ENCODE data around the gene DUS1L. TPM values are rescaled to one million over a fixed set of nuclear protein-coding genes. Genes with fewer than 3 reads are reported as not detected.

Gene DUS1L
- total and polyA plus RNA-seq, 4 donors, result 40.0 to 179 (median 100.0) TPM

DNA sequence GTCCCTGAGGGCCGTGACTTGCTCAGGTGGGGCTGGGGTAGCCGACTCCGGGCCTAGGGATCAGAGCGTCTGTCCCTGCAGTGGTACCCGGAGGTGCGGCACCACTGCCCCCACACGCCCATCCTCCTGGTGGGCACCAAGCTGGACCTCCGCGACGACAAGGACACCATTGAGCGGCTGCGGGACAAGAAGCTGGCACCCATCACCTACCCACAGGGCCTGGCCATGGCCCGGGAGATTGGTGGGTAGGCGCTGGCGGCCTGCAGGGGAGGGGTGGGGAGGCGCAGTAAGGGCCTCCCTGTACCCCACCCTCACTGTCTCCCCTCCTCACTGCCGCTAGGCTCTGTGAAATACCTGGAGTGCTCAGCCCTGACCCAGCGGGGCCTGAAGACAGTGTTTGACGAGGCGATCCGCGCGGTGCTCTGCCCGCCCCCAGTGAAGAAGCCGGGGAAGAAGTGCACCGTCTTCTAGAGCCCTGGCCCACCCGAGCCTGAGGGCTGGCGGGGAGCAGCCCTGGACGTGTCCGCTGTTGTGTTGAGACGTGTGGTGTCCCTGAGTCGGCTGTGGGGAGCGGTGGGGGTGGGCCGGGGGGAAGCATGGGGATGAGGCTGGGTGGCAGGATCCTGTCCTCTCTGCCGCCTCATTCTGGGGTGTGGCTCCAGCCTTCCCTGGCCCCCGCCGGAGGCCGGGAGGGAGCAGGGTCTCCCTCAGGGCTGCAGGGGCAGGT lies 32.1 kb downstream of the DUS1L start:
- H3K4me3 ChIP-seq, result no peak overlapping the region
- H3K9me3 ChIP-seq (ENCODE audit: control insufficient read depth in 4 of 4, insufficient read depth in 3 of 4, low read length in 3 of 4), result no peaks in the 10 kb centered on the region
- H3K4me1 ChIP-seq (ENCODE audit: control insufficient read depth in 5 of 5, insufficient read depth in 5 of 5, low read length in 5 of 5), result peaks cover 0 to 28% (median 9%) of the 10 kb centered on the region in 5 donors
- no peaks in the 10 kb centered on the region for H3K27me3 ChIP-seq (ENCODE audit: control insufficient read depth in 3 of 3, insufficient read depth in 3 of 3, low read length in 2 of 3)
- ATAC-seq (ENCODE audit: insufficient read depth, low FRiP score) (no peak), DNase-seq (no peak)
- TF ChIP-seq, protein P1, sequence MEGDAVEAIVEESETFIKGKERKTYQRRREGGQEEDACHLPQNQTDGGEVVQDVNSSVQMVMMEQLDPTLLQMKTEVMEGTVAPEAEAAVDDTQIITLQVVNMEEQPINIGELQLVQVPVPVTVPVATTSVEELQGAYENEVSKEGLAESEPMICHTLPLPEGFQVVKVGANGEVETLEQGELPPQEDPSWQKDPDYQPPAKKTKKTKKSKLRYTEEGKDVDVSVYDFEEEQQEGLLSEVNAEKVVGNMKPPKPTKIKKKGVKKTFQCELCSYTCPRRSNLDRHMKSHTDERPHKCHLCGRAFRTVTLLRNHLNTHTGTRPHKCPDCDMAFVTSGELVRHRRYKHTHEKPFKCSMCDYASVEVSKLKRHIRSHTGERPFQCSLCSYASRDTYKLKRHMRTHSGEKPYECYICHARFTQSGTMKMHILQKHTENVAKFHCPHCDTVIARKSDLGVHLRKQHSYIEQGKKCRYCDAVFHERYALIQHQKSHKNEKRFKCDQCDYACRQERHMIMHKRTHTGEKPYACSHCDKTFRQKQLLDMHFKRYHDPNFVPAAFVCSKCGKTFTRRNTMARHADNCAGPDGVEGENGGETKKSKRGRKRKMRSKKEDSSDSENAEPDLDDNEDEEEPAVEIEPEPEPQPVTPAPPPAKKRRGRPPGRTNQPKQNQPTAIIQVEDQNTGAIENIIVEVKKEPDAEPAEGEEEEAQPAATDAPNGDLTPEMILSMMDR (IDR thresholded peaks at IDR 0.05; ENCODE audit: control extremely low read depth, extremely low read depth), result no peak
- no peak overlapping the region for H3K27ac ChIP-seq (ENCODE audit: low read depth in 1 of 2, low read length in 1 of 2)
- 94 to 95% methylated on average over 34 to 38 of the region's 38 CpGs for WGBS, 2 donors
- no peak overlapping the region for H3K9ac ChIP-seq (ENCODE audit: insufficient read depth in 1 of 2, low read length in 2 of 2)
- peaks cover 0 to 4% (median 0%) of the 10 kb centered on the region in 4 donors for H3K36me3 ChIP-seq (ENCODE audit: control insufficient read depth in 4 of 4, insufficient read depth in 4 of 4, low read length in 4 of 4)

DNA sequence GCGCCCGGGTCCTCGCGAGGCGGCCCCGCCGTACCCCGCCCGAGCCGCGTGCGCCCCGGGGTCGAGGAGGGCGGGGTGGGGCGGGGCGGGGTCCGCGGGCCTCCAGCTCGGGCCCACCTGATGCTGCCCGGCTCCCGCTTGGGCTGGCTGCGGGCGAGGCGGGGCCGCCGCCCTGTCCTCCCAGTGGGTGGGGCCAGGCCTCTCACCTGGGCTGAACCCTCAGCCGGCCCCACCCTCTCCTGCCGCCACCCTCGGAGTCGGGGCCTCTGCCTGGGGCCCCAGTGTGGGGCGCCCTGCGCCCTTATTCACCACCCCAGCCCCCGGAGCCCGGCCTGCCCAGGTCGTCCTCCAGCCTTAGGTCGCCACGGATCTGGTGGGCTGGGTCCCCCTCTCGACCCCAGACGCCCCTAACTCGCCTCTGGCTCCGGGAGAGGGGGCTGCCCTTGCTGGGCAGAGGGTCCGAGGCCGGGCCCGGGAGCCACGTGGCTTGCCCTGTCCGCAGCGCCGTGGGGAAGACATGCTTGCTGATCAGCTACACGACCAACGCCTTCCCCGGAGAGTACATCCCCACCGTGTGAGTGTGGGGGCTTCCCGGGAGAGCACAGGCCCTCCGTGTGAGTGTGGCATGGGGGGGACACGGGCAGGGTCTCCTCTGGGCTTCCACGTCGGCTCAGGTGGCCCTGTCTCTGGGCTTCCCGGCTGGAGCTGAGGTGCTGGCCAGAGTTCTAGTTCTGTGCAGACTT lies 33.5 kb downstream of the DUS1L start:
- H3K36me3 ChIP-seq (ENCODE audit: control insufficient read depth in 4 of 4, insufficient read depth in 4 of 4, low read length in 4 of 4), result peaks cover 0 to 4% (median 2%) of the 10 kb centered on the region in 4 donors
- ATAC-seq (ENCODE audit: insufficient read depth, low FRiP score), result no peak
- H3K4me3 ChIP-seq, result no peak overlapping the region
- H3K9ac ChIP-seq (ENCODE audit: insufficient read depth in 1 of 2, low read length in 2 of 2), result no peak overlapping the region
- no peaks in the 10 kb centered on the region for H3K27me3 ChIP-seq (ENCODE audit: control insufficient read depth in 3 of 3, insufficient read depth in 3 of 3, low read length in 2 of 3)
- DNase-seq, result no peak
- TF ChIP-seq, protein P1 (IDR thresholded peaks at IDR 0.05; ENCODE audit: control extremely low read depth, extremely low read depth), result no peak
- no peaks in the 10 kb centered on the region for H3K9me3 ChIP-seq (ENCODE audit: control insufficient read depth in 4 of 4, insufficient read depth in 3 of 4, low read length in 3 of 4)
- H3K4me1 ChIP-seq (ENCODE audit: control insufficient read depth in 5 of 5, insufficient read depth in 5 of 5, low read length in 5 of 5), result peaks cover 0 to 24% (median 9%) of the 10 kb centered on the region in 5 donors
- 12 to 16% methylated on average over 26 to 59 of the region's 59 CpGs for WGBS, 2 donors
- no peak overlapping the region for H3K27ac ChIP-seq (ENCODE audit: low read depth in 1 of 2, low read length in 1 of 2)

DNA sequence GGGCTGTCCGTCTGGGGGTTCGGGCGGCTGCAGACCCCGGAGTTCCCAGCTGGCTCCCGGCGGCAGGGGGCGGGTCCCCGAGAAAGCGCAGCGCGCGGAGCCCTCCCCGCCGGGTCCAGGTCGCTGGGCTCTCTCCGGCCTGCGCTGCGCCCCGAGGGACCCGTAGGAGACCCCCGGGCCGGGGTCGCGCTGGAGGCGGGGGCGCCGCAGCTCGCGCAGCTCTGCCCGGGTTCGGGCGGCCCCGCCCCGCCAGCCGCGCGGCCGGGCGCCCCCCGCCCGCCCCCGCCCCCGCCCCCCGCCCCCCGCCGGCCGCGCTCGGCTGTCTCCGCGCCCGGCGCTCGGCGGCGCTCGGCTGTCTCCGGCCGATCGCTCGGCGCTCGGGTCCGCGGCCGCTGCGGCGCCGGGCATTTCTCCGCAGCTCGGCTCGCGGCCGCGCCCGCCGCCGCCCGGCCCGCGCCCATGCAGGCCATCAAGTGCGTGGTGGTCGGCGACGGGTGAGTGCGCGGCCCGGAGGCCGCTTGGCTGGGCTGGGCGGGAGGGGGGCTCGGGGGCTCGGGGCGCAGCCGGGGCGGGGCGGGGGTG lies 34.2 kb downstream of the DUS1L start, which contains the start of gene RAC3:
TSS of gene RAC3 (plus strand) at position 376 of the 582 bp plus-strand sequence. CDS start at position 460, 84 bp downstream.
- Histone ChIP-seq H3K4me3 (peak within 1 kb of the TSS; percentile 30), H3K27ac (ENCODE audit: low read depth in 1 of 2, low read length in 1 of 2) (no peak within 1 kb of the TSS), H3K4me1 (ENCODE audit: control insufficient read depth in 5 of 5, insufficient read depth in 5 of 5, low read length in 5 of 5) (peaks cover 0 to 17% (median 4%) of the 10 kb centered on the region in 5 donors), H3K27me3 (ENCODE audit: control insufficient read depth in 3 of 3, insufficient read depth in 3 of 3, low read length in 2 of 3) (no peaks in the 10 kb centered on the region), H3K9ac (ENCODE audit: insufficient read depth in 1 of 2, low read length in 2 of 2) (no peak within 1 kb of the TSS), H3K9me3 (ENCODE audit: control insufficient read depth in 4 of 4, insufficient read depth in 3 of 4, low read length in 3 of 4) (no peaks in the 10 kb centered on the region), H3K36me3 (ENCODE audit: control insufficient read depth in 4 of 4, insufficient read depth in 4 of 4, low read length in 4 of 4) (peaks cover 0 to 4% (median 2%) of the 10 kb centered on the region in 4 donors)
- ATAC-seq (ENCODE audit: insufficient read depth, low FRiP score) (no peak), DNase-seq (peak in 2 of 3 donors; percentile 47 to 68)
- 0 to 1% methylated on average over 37 to 96 of the region's 96 CpGs for WGBS, 2 donors
- TF ChIP-seq, protein P1 (IDR thresholded peaks at IDR 0.05; ENCODE audit: control extremely low read depth, extremely low read depth), result no peak

All from lung (tissue), 12 donors.